Muscle of leg (tissue), 11 donors: ENCODE data around the gene PRKG2. TPM values are rescaled to one million over a fixed set of nuclear protein-coding genes. Genes with fewer than 3 reads are reported as not detected.

Experiments used
- DNase-seq: peaks from one replicate; pipeline ENCODE4 v3.0.0; 2013
- H3K27ac ChIP-seq: one replicate; pipeline ENCODE4 v1.5.1; 2013; ENCODE audit warnings: mild to moderate bottlenecking, low read length, control low read depth
- H3K27me3 ChIP-seq: one replicate; pipeline ENCODE4 v1.6.1; 2013; ENCODE audit warnings: low read length; ENCODE audit not compliant: control insufficient read depth, insufficient read depth
- H3K36me3 ChIP-seq: one replicate; pipeline ENCODE4 v1.6.1; 2013; ENCODE audit warnings: low read length; ENCODE audit not compliant: control insufficient read depth, insufficient read depth
- H3K4me1 ChIP-seq: one replicate; pipeline ENCODE4 v1.6.1; 2013; ENCODE audit warnings: low read length; ENCODE audit not compliant: control insufficient read depth, insufficient read depth
- H3K4me3 ChIP-seq: one replicate; pipeline ENCODE4 v1.5.1; 2013; ENCODE audit warnings: low read length, control low read depth
- H3K9me3 ChIP-seq: replicated peaks from 2 replicates; pipeline ENCODE4 v1.6.1; 2013; ENCODE audit warnings: low read depth, low read length; ENCODE audit not compliant: control insufficient read depth
- WGBS: methylation state at CpG from one replicate; pipeline ENCODE4 v1.1.5; 2013; ENCODE audit warnings: missing lambda C conversion rate; ENCODE audit not compliant: insufficient coverage; 5-methylcytosine and 5-hydroxymethylcytosine counted together
- polyA plus RNA-seq, 8 donors: library from polyadenylated mRNA; unstranded; fragments of 120-200 nt; gene quantifications; one replicate each; pipeline versions ENCODE4 v1.2.1 to v1.2.3, GENCODE V29; 2013; ENCODE audit warnings: inconsistent platforms in 1 of 8, low replicate concordance in 1 of 8; ENCODE audit not compliant: insufficient read length in 8 of 8, insufficient read depth in 1 of 8
- total RNA-seq: library from RNA; stranded (reverse); fragments of 120-200 nt; gene quantifications from one replicate; pipeline ENCODE4 v1.2.4, GENCODE V29; 2013

PRKG2 gene
- total and polyA plus RNA-seq, 9 donors: 0.08 to 3.3 (median 0.84) TPM

GRCh38 chr4:81197864-81198524 is 17.0 kb downstream of the PRKG2 start:
- no peaks in the 10 kb centered on the region for H3K36me3 ChIP-seq

DNA sequence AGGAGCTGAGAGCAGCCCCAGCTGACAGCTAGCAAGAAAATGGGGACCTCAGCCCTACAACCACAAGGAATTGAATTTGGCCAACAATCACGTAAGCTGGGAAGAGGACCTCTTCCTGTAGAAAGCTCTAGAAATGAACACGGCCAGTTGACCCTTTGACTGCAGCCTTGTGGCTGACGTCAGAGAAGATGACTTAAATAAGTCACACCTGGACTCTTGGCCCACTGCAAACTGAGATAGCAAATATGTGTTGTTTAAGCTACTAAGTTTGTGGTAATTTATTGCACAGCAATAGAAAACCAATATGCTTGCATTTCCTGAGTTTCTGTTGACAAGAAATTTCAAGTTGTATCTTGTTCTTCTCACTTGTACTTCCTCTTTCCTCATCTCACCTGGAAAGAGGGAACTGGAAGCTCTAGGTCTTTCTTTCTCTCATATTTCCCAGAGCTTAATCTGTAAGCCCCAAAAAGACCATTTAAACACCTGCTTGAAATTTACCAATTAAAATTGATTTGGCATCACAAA is 18.8 kb downstream of the PRKG2 start:
- no peaks in the 10 kb centered on the region for H3K36me3 ChIP-seq
- DNase-seq: no peak
- no peaks in the 10 kb centered on the region for H3K4me1 ChIP-seq
- WGBS: 28% methylated on average over 2 of the region's 3 CpGs
- no peaks in the 10 kb centered on the region for H3K9me3 ChIP-seq
- no peak overlapping the region for H3K27ac ChIP-seq
- H3K27me3 ChIP-seq: no peaks in the 10 kb centered on the region
- no peak overlapping the region for H3K4me3 ChIP-seq

More at GRCh38 chr4:81197864-81198524, 17.0 kb downstream of the PRKG2 start:
- Histone ChIP-seq H3K27me3 (no peaks in the 10 kb centered on the region), H3K4me3 (no peak overlapping the region), H3K27ac (no peak overlapping the region), H3K9me3 (no peaks in the 10 kb centered on the region), H3K4me1 (no peaks in the 10 kb centered on the region)
- peak; percentile 5 for DNase-seq
- 50% methylated on average over 1 of the region's 4 CpGs for WGBS

GRCh38 chr4:81195475-81195874 is 19.5 kb downstream of the PRKG2 start:
- whole genome bisulfite sequencing: no CpG with 5 or more reads among the region's 6 CpGs
- no peaks in the 10 kb centered on the region for H3K27me3 ChIP-seq
- H3K4me3 ChIP-seq: no peak overlapping the region
- no peaks in the 10 kb centered on the region for H3K4me1 ChIP-seq
- no peak overlapping the region for H3K27ac ChIP-seq
- no peaks in the 10 kb centered on the region for H3K9me3 ChIP-seq
- DNase-seq: no peak
- no peaks in the 10 kb centered on the region for H3K36me3 ChIP-seq

DNA sequence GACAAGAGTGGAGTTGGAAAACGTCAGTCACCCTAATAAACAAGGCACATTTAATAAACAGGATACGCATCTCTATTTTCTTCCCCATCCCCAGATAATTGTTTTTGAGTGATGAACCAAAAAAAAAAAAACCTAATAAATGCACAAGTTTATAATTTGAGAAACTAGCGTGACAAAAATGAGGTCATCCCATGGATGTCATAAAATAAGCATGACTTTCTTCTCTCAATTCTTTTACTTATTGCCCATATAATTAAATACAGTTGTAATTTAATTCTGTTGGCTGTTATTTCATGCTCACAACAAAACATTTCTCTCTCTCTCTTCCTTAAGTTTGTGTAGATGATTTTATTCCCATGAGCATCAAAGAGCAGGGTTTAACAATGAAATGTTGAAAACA is 20.7 kb downstream of the PRKG2 start:
- Histone ChIP-seq H3K4me1 (no peaks in the 10 kb centered on the region), H3K9me3 (no peaks in the 10 kb centered on the region), H3K36me3 (no peaks in the 10 kb centered on the region), H3K4me3 (no peak overlapping the region), H3K27ac (no peak overlapping the region), H3K27me3 (no peaks in the 10 kb centered on the region)
- DNase-seq: no peak
- WGBS: no CpG with 5 or more reads among the region's 3 CpGs

DNA sequence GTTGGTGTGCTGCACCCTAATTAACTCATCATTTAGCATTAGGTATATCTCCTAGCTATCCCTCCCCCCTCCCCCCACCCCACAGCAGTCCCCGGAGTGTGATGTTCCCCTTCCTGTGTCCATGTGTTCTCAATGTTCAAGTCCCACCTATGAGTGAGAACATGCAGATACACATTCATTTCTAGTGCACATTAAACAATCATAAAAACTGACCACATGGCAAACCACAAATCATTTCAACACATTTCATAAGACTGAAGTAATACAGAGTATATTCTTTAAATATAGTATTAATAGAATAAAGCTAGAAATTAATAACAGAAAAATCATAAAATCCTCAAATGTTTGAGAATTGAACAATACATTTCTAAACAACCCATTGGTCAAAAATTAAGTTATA is 34.1 kb downstream of the PRKG2 start:
- Histone ChIP-seq H3K36me3 (no peaks in the 10 kb centered on the region), H3K27me3 (no peaks in the 10 kb centered on the region), H3K9me3 (no peaks in the 10 kb centered on the region), H3K4me3 (no peak overlapping the region), H3K27ac (no peak overlapping the region), H3K4me1 (no peaks in the 10 kb centered on the region)
- 40% methylated on average over 1 of the region's 1 CpG for WGBS
- no peak for DNase-seq

GRCh38 chr4:81179326-81179725 is 35.7 kb downstream of the PRKG2 start:
- Histone ChIP-seq H3K27me3 (no peaks in the 10 kb centered on the region), H3K36me3 (no peaks in the 10 kb centered on the region), H3K4me1 (no peaks in the 10 kb centered on the region), H3K9me3 (no peaks in the 10 kb centered on the region), H3K4me3 (no peak overlapping the region), H3K27ac (no peak overlapping the region)
- no CpG with 5 or more reads among the region's 3 CpGs for WGBS
- peak; percentile 79 for DNase-seq

- no CpG with 5 or more reads among the region's 1 CpG for WGBS
- H3K27me3 ChIP-seq: no peaks in the 10 kb centered on the region
- no peaks in the 10 kb centered on the region for H3K36me3 ChIP-seq
- DNase-seq: no peak
- no peak overlapping the region for H3K27ac ChIP-seq
- H3K9me3 ChIP-seq: no peaks in the 10 kb centered on the region
- no peaks in the 10 kb centered on the region for H3K4me1 ChIP-seq
- no peak overlapping the region for H3K4me3 ChIP-seq
Measured at GRCh38 chr4:81173213-81173612, 41.8 kb downstream of the PRKG2 start.

DNA sequence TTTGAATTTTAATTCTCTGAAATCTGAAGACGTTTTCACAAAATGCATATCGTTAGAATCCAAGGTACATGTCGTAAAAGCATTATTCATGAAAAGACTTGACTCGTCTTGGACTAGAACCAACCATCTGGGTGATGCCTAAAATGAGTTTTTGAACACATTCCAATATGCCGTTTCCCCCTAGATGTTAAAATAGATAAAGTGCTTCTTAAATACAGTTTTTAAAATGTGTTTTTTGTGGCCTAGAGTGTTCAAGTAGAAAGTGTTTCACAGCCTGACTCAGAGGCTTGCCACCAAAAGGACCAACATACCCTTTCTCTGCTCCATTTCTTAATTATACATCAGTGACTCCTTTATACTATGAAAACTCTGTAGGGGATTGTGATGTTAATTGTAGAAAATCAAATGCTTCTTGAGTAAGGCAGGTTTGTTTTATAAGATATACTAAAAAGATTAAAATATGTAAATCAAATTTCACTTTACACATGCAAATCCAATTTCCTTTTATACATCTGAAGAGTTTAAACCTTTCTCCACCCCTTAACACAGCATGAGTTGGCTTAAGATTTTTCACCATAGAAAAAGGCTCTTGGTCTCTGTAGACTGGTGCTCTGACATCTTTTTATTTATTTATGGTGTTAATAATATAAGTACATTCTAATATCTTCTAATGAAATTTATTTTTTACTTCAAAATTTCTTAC is 48.4 kb downstream of the PRKG2 start:
- Histone ChIP-seq H3K27ac (no peak overlapping the region), H3K4me3 (no peak overlapping the region), H3K36me3 (no peaks in the 10 kb centered on the region), H3K9me3 (no peaks in the 10 kb centered on the region), H3K4me1 (no peaks in the 10 kb centered on the region), H3K27me3 (no peaks in the 10 kb centered on the region)
- WGBS: 30% methylated on average over 2 of the region's 5 CpGs
- peak; percentile 60 for DNase-seq

GRCh38 chr4:81165861-81166430 is 49.1 kb downstream of the PRKG2 start:
- no peak overlapping the region for H3K4me3 ChIP-seq
- no peaks in the 10 kb centered on the region for H3K27me3 ChIP-seq
- no peaks in the 10 kb centered on the region for H3K4me1 ChIP-seq
- no peaks in the 10 kb centered on the region for H3K9me3 ChIP-seq
- WGBS: no CpG with 5 or more reads among the region's 1 CpG
- no peaks in the 10 kb centered on the region for H3K36me3 ChIP-seq
- peak; percentile 66 for DNase-seq
- no peak overlapping the region for H3K27ac ChIP-seq

DNA sequence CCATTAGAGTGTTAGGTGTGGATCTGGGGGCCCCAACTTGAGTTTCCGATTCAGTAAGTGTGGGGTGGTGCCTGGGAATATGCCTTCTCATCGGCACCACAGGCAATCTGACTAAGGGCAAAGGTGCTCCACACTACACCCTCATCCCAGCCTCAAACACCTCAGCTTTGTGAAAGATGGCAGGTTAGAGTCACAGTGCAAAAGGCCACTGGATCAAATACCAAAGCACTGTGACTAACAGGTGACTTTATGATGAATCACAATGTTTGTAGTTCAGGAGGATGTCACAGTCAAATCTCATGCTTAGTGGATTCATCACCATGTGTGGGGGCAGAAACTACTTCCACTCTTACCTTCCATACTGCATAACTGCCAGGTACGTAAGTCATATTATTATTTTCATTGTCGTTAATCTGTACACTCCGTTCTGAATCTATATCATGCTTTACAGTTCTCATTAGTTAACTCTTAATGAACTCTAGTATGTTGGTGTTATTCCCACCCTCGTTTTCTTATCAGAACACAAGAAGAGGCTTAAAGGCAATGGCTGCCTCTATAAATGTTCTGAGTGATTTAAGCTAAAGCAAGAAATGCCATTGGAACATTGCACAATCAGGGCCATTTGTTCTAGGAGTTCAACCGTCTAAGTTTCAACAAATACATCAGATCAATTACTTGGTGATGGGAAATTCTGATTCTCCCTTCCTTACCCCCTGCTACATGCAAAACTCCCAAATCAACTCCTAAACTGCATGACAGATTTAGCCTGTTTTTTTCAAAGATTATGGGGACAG is 50.2 kb downstream of the PRKG2 start:
- no peak for DNase-seq
- Histone ChIP-seq H3K27ac (no peak overlapping the region), H3K4me3 (no peak overlapping the region), H3K4me1 (no peaks in the 10 kb centered on the region), H3K27me3 (no peaks in the 10 kb centered on the region), H3K36me3 (no peaks in the 10 kb centered on the region), H3K9me3 (no peaks in the 10 kb centered on the region)
- no CpG with 5 or more reads among the region's 7 CpGs for WGBS
